Measurements from ENCODE around the gene METTL16. TPM values are rescaled to one million over a fixed set of nuclear protein-coding genes. Genes with fewer than 3 reads are reported as not detected.

METTL16 gene
- polyA plus RNA-seq, 1 of the 3 experiments (the other 2 are of a cell fraction) = 8.1 TPM

- Histone ChIP-seq H4K20me1 (ENCODE audit: insufficient read depth) (no peaks in the 10 kb centered on the region), H3K4me3 (ENCODE audit: low read depth in 2 of 2, low read length in 1 of 2) (no peak overlapping the region), H3K4me1 (ENCODE audit: control insufficient read depth in 1 of 2, insufficient read depth in 2 of 2, low read depth in 1 of 2, low read length in 1 of 2) (no peaks in the 10 kb centered on the region), H3K9me3 (no peaks in the 10 kb centered on the region), H3K27me3 (ENCODE audit: insufficient read depth) (no peaks in the 10 kb centered on the region), H3K36me3 (replicated peaks in 1 of 2; ENCODE audit: control insufficient read depth in 1 of 2, insufficient read depth in 2 of 2, low read length in 1 of 2) (peaks cover 7 to 12% of the 10 kb centered on the region in 2 experiments), H3K27ac (ENCODE audit: low read depth in 2 of 2, low read length in 1 of 2) (no peak overlapping the region), H3F3A (replicated peaks; ENCODE audit: insufficient read depth) (peaks cover 3% of the 10 kb centered on the region), H3K4me2 (no peak overlapping the region), H3K9me2 (no peaks in the 10 kb centered on the region), H3K9ac (no peak overlapping the region), H3K79me2 (ENCODE audit: insufficient read depth) (no peaks in the 10 kb centered on the region), H2AFZ (ENCODE audit: low read depth) (no peak overlapping the region)
- CTCF ChIA-PET = interaction anchor here (1.3 to 27.8 kb wide), 3 partner anchors 10 to 46 kb away, joined by 3 to 654 read pairs (median 4); no protein-coding TSS in a partner anchor
- no peak for DNase-seq
- TF ChIP-seq FOXJ3 (CRISPR knock-in tag; IDR thresholded peaks at IDR 0.05) (no peak), RAD21 (IDR thresholded peaks at IDR 0.05; ENCODE audit: low read length) (peak; percentile 40; the same call in 1 of the 2 replicates), USF2 (IDR thresholded peaks at IDR 0.05; ENCODE audit: borderline replicate concordance, low read depth, low read length) (no peak), SIN3A (IDR thresholded peaks at IDR 0.05; ENCODE audit: borderline replicate concordance, low read depth, low read length) (no peak), CTCF (IDR thresholded peaks at IDR 0.05) (peak; percentile 17; the same call in 1 of the 2 replicates)
- TF ChIP-seq, protein P1, sequence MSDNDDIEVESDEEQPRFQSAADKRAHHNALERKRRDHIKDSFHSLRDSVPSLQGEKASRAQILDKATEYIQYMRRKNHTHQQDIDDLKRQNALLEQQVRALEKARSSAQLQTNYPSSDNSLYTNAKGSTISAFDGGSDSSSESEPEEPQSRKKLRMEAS (IDR thresholded peaks at IDR 0.05; ENCODE audit: low read depth) = no peak
- WGBS (ENCODE audit: low lambda C conversion rate) = 93% methylated on average over 27 of the region's 27 CpGs
- POLR2A ChIA-PET = no interaction called here
Observed at GRCh38 chr17:2421315-2422147, 90.2 kb downstream of the METTL16 start.

DNA sequence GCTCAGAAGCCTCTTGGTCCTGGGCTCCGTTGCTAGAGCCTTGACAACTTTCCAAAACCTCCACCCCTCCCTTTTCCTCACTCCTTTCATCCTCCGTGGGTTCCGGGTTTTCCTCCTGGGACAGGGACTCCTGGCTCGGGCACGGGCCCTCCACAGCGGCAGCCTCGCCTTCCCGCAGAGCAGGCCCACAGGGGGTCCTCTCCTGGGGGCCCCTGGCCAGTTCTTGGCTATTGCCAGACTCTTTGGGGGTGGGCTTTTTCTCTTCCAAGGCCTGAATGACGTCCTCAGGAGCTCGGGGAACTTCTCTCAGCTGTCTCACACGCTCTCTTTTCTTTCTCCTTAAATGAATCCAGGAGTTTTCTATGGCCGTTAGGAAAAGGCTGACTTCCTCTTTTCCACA is 91.5 kb downstream of the METTL16 start:
- Histone ChIP-seq H3K27ac (ENCODE audit: low read depth in 2 of 2, low read length in 1 of 2) (no peak overlapping the region), H3K79me2 (ENCODE audit: insufficient read depth) (no peaks in the 10 kb centered on the region), H3K27me3 (ENCODE audit: insufficient read depth) (no peaks in the 10 kb centered on the region), H3K9ac (no peak overlapping the region), H3K36me3 (replicated peaks in 1 of 2; ENCODE audit: control insufficient read depth in 1 of 2, insufficient read depth in 2 of 2, low read length in 1 of 2) (peaks cover 7 to 12% of the 10 kb centered on the region in 2 experiments), H3K9me2 (no peaks in the 10 kb centered on the region), H4K20me1 (ENCODE audit: insufficient read depth) (no peaks in the 10 kb centered on the region), H3K4me3 (ENCODE audit: low read depth in 2 of 2, low read length in 1 of 2) (no peak overlapping the region), H3K9me3 (no peaks in the 10 kb centered on the region), H2AFZ (ENCODE audit: low read depth) (no peak overlapping the region), H3K4me2 (no peak overlapping the region), H3K4me1 (ENCODE audit: control insufficient read depth in 1 of 2, insufficient read depth in 2 of 2, low read depth in 1 of 2, low read length in 1 of 2) (no peaks in the 10 kb centered on the region; a peak in 1 of 4 replicates), H3F3A (replicated peaks; ENCODE audit: insufficient read depth) (peaks cover 5% of the 10 kb centered on the region)
- ChIA-PET CTCF (interaction anchor here (27.8 kb wide), 1 partner anchor 44 kb away, joined by 654 read pairs; no protein-coding TSS in a partner anchor), POLR2A (no interaction called here)
- 90% methylated on average over 12 of the region's 12 CpGs for WGBS (ENCODE audit: low lambda C conversion rate)
- no peak for DNase-seq
- TF ChIP-seq, protein P1 (IDR thresholded peaks at IDR 0.05; ENCODE audit: low read depth) = no peak
- no peak for TF ChIP-seq TCF12 (IDR thresholded peaks at IDR 0.05)
- TF ChIP-seq CHD2 (IDR thresholded peaks at IDR 0.05; ENCODE audit: low read length, partially characterized antibody) = no peak
- TF ChIP-seq, protein P2, sequence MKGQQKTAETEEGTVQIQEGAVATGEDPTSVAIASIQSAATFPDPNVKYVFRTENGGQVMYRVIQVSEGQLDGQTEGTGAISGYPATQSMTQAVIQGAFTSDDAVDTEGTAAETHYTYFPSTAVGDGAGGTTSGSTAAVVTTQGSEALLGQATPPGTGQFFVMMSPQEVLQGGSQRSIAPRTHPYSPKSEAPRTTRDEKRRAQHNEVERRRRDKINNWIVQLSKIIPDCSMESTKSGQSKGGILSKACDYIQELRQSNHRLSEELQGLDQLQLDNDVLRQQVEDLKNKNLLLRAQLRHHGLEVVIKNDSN (IDR thresholded peaks at IDR 0.05; ENCODE audit: borderline replicate concordance, low read depth) = no peak
- TF ChIP-seq GATA2 (CRISPR knock-in tag; IDR thresholded peaks at IDR 0.05) = no peak
- no peak for TF ChIP-seq JUND (IDR thresholded peaks at IDR 0.05)
- TF ChIP-seq USF2 (IDR thresholded peaks at IDR 0.05; ENCODE audit: borderline replicate concordance, low read depth, low read length) = no peak
- TF ChIP-seq MXI1 (IDR thresholded peaks at IDR 0.05; ENCODE audit: low read depth, low read length) = no peak
- TF ChIP-seq RFX5 (IDR thresholded peaks at IDR 0.05; ENCODE audit: low read length) = no peak
- no peak for TF ChIP-seq RAD21 (IDR thresholded peaks at IDR 0.05; ENCODE audit: low read length)
- no peak for TF ChIP-seq TEAD4 (IDR thresholded peaks at IDR 0.05; ENCODE audit: borderline replicate concordance, insufficient read depth)
- no peak for TF ChIP-seq FOXM1 (IDR thresholded peaks at IDR 0.05; ENCODE audit: low read depth)
- no peak for TF ChIP-seq RXRA (IDR thresholded peaks at IDR 0.05; ENCODE audit: borderline replicate concordance, low read depth)
- TF ChIP-seq IRF3 (IDR thresholded peaks at IDR 0.05; ENCODE audit: low read depth, low read length) = no peak
- TF ChIP-seq MEF2A (IDR thresholded peaks at IDR 0.05; ENCODE audit: borderline replicate concordance, low read depth) = no peak

Data from SK-N-SH (cell line).